HG03565 (cell line): ENCODE data around the gene SPP1.
"Not testable (repeated sequence)": the region's sequence is repeated elsewhere in the genome, so short reads cannot be mapped to it uniquely, and the experiment has no call there.

Source experiments
- ATAC-seq: cut with Tn5 transposase; IDR thresholded peaks from one replicate; pipeline ENCODE4 v1.9.1; 2021; ENCODE audit warnings: mild to moderate bottlenecking, moderate library complexity; ENCODE audit not compliant: unreplicated experiment

The SPP1 gene

DNA sequence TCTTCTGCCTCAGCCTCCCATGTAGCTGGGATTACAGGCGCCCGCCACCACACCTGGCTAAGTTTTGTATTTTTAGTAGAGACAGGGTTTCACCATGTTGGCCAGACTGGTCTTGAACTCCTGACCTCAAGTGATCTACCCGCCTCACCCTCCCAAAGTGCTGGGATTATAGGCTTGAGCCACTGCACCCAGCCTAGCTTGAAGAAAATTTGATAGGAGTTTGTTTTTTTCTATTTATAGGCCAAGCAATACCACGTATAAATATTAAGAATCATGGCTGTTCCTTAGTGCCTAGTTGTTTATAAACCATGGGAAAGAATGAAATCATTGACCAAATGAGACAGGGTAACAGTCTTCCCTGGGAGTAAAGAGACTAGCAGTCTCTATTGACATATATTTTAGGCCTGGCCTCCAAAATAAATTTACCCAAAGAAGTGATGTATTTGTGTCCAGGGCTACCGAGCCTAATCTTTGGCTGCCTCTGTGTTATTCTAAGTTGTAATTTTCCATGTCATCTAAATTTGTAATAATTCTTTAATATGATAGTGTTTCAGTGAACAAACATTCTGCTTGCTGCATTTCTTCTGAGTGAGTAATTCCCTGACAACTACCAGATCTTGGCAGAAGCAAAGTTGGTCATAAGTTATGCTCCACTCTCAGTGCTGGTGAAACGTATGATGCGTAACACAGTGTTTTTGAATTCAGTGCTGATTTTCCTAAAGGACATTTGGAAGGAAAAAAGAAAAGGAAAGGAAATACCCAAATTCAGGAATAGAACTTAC lies 42.2 kb downstream of the SPP1 start:
- no peak for ATAC-seq

DNA sequence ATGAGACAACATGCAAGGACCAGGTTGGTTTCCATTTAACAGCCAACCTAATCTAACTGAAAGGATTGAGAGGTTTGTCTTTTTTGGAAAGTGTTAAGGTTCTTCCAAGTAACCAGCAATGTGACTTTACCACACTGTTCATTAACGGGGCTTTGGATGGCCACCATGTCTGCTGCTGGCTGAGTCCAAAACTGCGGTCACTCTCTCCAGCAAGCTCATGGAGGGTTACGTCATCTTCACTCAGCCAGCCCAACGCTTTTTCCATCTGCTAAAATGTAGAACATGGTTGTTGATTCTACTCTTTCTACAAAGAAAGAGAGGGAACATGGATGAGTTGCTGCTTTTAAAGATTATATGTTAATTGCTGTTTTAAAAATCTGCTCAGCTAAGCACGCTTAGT lies 43.0 kb downstream of the SPP1 start:
- ATAC-seq: no peak

DNA sequence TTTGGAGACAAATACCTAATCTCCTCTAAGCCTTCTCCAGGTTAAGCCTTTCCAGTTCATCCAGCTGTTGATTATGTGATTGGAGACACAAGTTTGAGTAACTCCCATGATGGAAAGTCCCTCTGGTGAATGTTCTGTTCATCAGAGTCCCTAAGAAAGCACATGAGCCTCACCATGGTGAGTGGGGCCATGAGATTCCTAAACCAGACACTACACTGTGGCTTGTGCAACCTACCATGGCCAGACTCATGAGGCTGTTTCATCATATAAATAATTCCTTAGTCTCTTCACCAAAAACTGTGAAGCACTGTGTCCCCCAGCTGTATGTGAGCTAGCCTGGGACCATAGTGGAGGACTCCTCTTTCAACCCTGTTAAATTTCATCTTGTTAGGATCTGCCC lies 46.3 kb downstream of the SPP1 start:
- no peak for ATAC-seq

DNA sequence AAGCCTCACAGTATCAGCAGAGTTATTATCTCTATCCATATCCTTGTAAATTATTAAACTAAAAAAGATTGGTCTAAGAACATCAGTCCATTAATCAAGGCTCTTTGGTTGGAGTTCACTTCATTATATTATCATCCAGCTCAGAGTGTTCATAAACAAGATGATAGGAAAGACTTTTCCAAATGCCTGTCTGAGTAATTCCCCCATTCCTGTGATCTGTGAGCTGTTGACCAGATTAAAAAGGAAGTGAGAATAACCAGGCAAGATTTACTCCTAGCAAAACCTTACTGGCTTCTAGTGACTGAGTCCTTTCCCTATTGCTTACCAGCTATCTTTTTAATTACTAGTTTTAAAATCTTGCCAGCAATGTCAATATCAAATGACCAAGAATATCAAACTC lies 46.8 kb downstream of the SPP1 start:
- no peak for ATAC-seq

- ATAC-seq: not testable (repeated sequence)
These were observed 50.6 kb downstream of the SPP1 start for GRCh38 chr4:88025868-88026661.

DNA sequence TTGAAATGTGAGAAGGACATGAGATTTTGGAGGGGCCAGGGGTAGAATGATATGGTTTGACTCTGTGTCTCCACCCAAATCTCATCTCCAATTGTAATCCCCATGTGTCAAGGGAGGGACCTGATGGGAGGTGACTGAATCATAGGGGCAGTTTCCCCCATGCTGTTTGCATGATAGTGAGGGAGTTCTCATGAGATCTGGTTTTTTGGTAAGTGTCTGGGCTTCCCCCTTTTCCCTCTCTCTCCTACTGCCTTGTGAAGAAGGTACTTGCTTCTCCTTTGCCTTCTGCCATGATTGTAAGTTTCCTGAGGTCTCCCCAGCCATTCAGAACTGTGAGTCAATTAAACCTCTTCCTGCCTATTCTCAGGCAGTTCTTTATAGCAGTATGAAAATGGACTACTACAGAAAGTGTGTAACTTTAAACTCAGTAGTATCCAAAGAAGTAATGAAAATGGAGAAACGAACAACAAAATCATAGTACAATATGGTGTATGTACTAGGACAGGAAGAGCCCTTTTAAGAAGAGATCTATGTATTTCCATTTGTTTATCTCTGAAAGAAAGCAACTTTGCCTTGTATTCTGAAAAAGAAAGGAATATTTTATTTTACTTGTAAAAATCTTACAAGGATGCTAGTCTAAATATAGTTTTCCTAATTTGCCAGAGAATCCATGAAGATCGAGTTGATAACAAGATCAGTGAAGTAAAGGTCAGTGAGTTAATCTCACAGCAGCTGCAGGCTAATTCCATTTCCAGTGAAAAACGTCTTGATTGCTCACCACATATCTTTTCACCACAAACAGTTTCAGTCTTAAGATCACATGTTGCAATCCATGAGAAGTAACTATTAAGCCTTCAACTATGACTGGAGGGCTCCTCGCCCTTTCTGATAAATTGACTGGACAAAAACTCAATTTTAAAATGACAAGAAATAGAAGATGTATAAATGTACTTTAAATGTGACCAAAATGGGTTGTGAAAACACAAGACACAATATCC lies 52.4 kb downstream of the SPP1 start:
- no peak for ATAC-seq

DNA sequence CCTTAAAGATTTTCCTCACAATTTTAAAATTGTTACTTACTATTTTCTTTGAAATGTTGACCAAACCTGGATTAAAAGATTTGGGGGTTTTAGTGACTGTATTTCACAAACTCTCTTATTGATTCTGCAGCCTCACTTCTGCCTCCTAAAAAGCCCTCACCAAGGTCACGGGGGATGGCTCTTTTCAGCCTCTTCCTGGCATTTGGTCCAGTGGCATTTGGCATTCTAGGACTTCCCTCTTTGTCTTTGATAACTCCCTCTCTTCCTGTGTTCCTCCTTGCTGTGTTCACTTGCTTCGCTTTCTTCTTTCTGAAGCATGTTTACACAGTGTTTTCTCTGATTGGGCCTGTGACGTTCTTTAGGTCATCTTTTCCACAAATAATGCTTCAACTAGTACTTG lies 53.4 kb downstream of the SPP1 start:
- ATAC-seq: no peak

DNA sequence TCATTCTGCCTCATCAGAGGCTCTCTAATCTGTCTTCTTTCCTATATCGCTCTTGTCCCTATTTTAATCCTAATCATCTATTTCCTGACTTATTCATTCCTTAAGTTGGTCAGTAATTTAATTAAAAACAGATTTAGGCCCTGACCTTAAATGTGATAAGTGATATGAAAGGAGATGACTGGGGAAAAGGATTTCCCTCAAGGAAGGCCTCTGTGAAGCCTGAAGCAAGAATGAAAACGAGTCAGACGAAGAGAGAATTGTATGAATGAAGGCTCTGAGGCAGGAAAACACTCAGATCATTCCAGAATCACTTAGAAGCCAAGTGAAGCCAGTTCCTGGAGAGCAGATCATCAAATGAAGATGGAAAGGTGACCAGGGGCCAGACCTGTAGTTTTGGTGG lies 54.0 kb downstream of the SPP1 start:
- ATAC-seq: no peak

DNA sequence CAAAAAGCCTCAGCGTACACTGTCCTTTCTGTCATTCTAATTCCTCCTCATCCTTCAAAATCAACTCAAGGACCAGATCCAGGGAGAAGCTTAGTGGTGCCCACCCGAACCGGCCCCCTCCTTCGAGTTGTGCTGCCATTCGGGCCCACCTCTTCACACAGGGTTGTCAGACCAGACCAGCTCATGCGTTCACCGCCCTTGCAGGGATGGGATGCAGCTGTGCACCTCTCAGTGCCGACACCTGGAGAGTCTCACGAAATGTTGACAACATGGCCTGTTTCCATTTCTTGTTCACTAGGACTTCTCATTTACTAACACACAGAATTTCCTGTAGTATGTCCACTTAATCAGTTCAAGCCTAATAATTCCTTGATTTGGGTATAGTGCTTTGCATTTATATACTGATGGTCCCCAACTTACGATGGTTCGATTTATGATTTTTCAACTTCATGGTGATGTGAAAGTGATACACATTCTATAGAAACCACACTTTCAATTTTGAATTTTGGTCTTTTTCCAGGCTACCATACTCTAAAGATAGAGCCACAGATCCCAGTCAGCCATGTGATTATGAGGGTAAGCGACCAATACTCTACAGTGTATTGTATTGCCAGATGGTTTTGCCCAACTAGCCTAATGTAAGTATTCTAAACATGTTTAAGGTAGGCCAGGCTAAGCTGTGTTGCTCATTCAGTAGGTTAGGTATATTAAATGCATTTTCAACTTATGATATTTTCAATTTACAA lies 55.2 kb downstream of the SPP1 start:
- ATAC-seq: no peak
